ENCODE results near the gene PCTP. TPM values are rescaled to one million over a fixed set of nuclear protein-coding genes. Genes with fewer than 3 reads are reported as not detected.

Gene PCTP
- total RNA-seq, 1 donor from 2014 or later: 8.6 TPM

DNA sequence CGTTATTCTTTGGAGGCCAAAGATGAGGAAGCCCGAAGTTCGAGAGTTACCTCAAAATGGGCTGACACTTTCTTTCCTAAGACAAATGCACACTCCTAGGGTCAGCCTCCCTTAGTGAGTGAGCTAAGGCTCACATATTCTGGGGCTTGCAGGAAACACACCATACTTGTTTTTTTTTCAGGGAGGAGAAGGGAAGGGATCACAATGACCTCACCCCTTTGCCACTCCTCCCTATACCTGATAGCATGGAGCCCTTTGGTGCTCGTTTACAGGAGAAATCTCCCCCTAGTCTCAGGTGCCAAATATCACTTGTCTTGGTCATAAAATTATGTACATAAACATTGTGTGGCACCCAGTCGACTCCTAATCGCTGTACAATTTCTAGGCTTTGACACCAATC is 23.6 kb upstream of the PCTP start:
- no peak for TF ChIP-seq POLR2AphosphoS5 (IDR thresholded peaks at IDR 0.05; ENCODE audit: insufficient read depth in 1 of 2, low read depth in 1 of 2)
- no peak for TF ChIP-seq POLR2A (IDR thresholded peaks at IDR 0.05)
- TF ChIP-seq, protein P1, sequence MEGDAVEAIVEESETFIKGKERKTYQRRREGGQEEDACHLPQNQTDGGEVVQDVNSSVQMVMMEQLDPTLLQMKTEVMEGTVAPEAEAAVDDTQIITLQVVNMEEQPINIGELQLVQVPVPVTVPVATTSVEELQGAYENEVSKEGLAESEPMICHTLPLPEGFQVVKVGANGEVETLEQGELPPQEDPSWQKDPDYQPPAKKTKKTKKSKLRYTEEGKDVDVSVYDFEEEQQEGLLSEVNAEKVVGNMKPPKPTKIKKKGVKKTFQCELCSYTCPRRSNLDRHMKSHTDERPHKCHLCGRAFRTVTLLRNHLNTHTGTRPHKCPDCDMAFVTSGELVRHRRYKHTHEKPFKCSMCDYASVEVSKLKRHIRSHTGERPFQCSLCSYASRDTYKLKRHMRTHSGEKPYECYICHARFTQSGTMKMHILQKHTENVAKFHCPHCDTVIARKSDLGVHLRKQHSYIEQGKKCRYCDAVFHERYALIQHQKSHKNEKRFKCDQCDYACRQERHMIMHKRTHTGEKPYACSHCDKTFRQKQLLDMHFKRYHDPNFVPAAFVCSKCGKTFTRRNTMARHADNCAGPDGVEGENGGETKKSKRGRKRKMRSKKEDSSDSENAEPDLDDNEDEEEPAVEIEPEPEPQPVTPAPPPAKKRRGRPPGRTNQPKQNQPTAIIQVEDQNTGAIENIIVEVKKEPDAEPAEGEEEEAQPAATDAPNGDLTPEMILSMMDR (IDR thresholded peaks at IDR 0.05): no peak
- Histone ChIP-seq H3K4me3 (no peak overlapping the region), H3K9me3 (no peaks in the 10 kb centered on the region), H3K4me1 (peaks cover 67% of the 10 kb centered on the region), H3K27me3 (no peaks in the 10 kb centered on the region), H3K36me3 (no peaks in the 10 kb centered on the region), H3K27ac (peak overlapping the region; percentile 31)
- no peak for DNase-seq (ENCODE audit: extremely low spot score in 2 of 2)
- intact Hi-C loops (cut with DNase I): loop anchor here (10.0 kb wide), 1 partner anchor 202 kb away; no protein-coding TSS in a partner anchor

DNA sequence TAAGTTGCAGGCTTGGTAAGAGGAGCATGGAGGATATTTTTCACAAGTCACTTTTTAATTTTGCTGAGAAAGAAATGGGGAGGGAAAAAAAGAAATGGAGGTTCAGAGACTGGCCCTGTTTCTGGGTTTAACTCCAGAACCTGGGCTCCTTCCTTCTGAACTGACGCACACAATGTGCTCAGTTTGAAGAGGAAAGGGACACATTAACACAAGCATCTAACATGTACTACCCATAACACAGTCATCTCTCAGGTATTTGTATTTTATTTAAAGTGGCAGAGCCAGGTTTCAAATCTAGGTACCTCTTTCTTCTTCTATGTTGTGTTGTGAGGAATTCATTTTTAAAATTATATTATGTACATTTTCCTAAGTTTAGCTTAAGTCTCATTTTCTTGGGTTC is 22.9 kb upstream of the PCTP start:
- TF ChIP-seq, protein P1 (IDR thresholded peaks at IDR 0.05): no peak
- TF ChIP-seq POLR2AphosphoS5 (IDR thresholded peaks at IDR 0.05; ENCODE audit: insufficient read depth in 1 of 2, low read depth in 1 of 2) (no peak), POLR2A (IDR thresholded peaks at IDR 0.05) (no peak)
- H3K4me3 ChIP-seq: no peak overlapping the region
- DNase-seq (ENCODE audit: extremely low spot score in 2 of 2): no peak
- H3K27me3 ChIP-seq: no peaks in the 10 kb centered on the region
- intact Hi-C loops (cut with DNase I): loop anchor here (10.0 kb wide), 1 partner anchor 203 kb away; no protein-coding TSS in a partner anchor
- no peaks in the 10 kb centered on the region for H3K9me3 ChIP-seq
- no peak overlapping the region for H3K27ac ChIP-seq
- H3K4me1 ChIP-seq: peaks cover 74% of the 10 kb centered on the region
- no peaks in the 10 kb centered on the region for H3K36me3 ChIP-seq

DNA sequence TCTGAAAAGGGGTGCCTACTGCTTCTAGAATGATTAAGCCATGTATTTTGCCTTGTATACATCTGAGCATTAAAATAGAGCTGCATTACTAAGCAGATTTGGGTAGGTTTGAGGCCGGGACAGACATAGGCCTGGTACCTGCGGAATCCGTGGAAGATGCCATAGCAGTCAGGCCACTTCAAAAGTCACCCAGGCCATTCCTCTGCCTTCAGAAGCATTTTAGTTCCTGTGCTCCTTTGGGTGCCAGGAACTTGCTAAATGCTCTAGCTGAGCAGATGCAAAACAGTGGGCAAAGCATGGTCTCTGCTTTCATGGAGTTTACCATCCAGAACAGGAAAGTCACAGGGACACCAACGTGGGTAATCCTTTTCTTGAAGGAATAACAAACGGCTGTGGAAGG is 22.5 kb upstream of the PCTP start:
- peaks cover 73% of the 10 kb centered on the region for H3K4me1 ChIP-seq
- no peak overlapping the region for H3K4me3 ChIP-seq
- H3K27ac ChIP-seq: peak overlapping the region; percentile 41
- intact Hi-C loops (cut with DNase I): loop anchor here (10.0 kb wide), 1 partner anchor 204 kb away; no protein-coding TSS in a partner anchor
- no peaks in the 10 kb centered on the region for H3K9me3 ChIP-seq
- no peak for DNase-seq (ENCODE audit: extremely low spot score in 2 of 2)
- TF ChIP-seq POLR2A (IDR thresholded peaks at IDR 0.05): no peak
- TF ChIP-seq POLR2AphosphoS5 (IDR thresholded peaks at IDR 0.05; ENCODE audit: insufficient read depth in 1 of 2, low read depth in 1 of 2): no peak
- TF ChIP-seq, protein P1 (IDR thresholded peaks at IDR 0.05): no peak
- no peaks in the 10 kb centered on the region for H3K27me3 ChIP-seq
- H3K36me3 ChIP-seq: no peaks in the 10 kb centered on the region

DNA sequence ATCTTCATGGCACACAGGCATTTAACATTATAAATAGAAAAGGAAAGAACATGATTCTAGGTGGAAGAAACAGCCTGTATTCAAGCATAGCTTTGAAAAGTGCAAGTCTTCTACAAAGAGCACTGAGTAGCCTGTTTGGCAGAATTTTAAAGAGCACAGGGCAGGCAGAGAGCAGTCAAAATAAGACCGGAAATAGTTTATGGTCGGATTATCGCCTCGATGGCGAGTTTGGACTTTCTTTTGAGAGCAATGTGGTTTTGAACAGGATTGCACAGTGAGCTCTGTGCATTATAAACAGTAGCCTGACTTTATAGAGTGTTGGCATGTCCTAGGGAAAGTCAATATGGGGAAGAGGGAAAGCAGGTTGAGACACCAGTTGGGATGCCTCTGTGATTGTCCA is 22.0 kb upstream of the PCTP start:
- no peak overlapping the region for H3K4me3 ChIP-seq
- TF ChIP-seq, protein P1 (IDR thresholded peaks at IDR 0.05): no peak
- TF ChIP-seq POLR2AphosphoS5 (IDR thresholded peaks at IDR 0.05; ENCODE audit: insufficient read depth in 1 of 2, low read depth in 1 of 2): no peak
- TF ChIP-seq POLR2A (IDR thresholded peaks at IDR 0.05): no peak
- H3K4me1 ChIP-seq: peaks cover 72% of the 10 kb centered on the region
- no peaks in the 10 kb centered on the region for H3K36me3 ChIP-seq
- intact Hi-C loops (cut with DNase I): loop anchor here (10.0 kb wide), 1 partner anchor 204 kb away; no protein-coding TSS in a partner anchor
- peak overlapping the region; percentile 41 for H3K27ac ChIP-seq
- H3K27me3 ChIP-seq: no peaks in the 10 kb centered on the region
- DNase-seq (ENCODE audit: extremely low spot score in 2 of 2): no peak
- H3K9me3 ChIP-seq: no peaks in the 10 kb centered on the region

DNA sequence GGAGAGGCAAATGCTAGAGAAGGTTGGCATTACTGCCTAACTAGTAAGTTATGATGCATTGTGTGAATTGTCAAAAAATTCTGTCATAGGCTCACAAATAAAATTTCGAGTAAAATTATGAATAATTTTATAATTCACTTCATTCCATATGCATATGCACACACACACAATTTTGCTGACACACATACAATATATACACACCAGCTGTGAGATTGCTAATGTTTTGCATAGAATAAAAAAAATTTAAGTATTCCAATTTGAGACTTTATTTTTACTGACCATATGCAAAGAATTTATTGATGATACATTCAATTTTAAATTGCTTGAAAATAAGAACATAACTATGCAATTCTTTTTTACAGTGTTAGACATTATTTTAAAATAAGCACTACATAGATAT is 21.4 kb upstream of the PCTP start:
- H3K4me3 ChIP-seq: no peak overlapping the region
- intact Hi-C loops (cut with DNase I): loop anchor here (10.0 kb wide), 1 partner anchor 205 kb away; no protein-coding TSS in a partner anchor
- H3K27me3 ChIP-seq: no peaks in the 10 kb centered on the region
- H3K27ac ChIP-seq: no peak overlapping the region
- DNase-seq (ENCODE audit: extremely low spot score in 2 of 2): no peak
- H3K36me3 ChIP-seq: no peaks in the 10 kb centered on the region
- H3K4me1 ChIP-seq: peaks cover 68% of the 10 kb centered on the region
- H3K9me3 ChIP-seq: no peaks in the 10 kb centered on the region
- TF ChIP-seq, protein P1 (IDR thresholded peaks at IDR 0.05): no peak
- no peak for TF ChIP-seq POLR2A (IDR thresholded peaks at IDR 0.05)

All from vagina (tissue), 2 donors.